SKM-1 treated with dmso at 0.1 percent for 144 hours (cell line): ENCODE measurements around the gene E2F7.

Experiments
- DNase-seq: peaks from one replicate; lab custom pipeline; 2025; ENCODE audit not compliant: unreplicated experiment; lab: John Stamatoyannopoulos, UW

E2F7 gene

DNA sequence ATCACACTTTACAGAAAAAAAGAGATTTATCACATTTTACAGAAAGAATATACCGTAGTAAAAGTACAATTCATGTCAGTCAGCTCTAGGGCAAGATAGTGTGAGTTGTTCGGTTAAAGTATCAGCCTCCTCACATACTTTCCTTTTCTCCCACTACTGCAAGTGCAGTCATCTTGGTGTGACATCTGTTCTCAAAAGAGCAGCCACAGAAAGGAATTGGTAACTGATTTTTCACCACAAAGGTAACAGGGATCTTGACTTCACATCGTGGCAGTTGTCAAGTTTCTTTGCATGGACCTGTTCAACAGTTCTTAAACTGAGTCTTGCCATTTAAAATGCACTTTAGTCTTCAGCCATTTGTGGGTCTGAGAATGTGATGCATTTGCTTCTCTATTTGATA is 5.0 kb upstream of the E2F7 start:
- no peak for DNase-seq

DNA sequence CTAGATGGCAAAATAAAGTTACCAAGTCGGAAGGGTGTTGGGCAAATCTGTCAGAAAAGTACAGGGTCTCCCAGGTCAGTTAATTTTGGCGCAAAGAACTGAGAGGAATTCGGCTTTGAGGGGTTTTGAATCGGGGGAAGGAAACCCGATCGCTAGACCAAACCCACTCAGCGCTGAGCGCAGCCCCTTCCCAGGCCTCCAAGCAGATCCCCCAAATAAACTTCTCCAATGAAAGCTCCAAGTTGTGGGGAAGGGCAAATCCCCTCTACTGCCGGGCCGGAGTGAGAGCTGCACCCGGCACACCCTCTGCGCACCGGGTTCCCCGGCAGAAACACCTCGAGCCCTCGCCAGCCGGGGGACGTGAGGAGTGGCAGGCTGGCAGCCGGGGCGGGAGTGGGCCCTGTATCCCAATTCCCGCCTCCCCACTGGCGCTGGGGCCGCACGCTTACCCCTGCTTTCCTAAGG is 441 bp downstream of the E2F7 start:
- DNase-seq, result no peak

DNA sequence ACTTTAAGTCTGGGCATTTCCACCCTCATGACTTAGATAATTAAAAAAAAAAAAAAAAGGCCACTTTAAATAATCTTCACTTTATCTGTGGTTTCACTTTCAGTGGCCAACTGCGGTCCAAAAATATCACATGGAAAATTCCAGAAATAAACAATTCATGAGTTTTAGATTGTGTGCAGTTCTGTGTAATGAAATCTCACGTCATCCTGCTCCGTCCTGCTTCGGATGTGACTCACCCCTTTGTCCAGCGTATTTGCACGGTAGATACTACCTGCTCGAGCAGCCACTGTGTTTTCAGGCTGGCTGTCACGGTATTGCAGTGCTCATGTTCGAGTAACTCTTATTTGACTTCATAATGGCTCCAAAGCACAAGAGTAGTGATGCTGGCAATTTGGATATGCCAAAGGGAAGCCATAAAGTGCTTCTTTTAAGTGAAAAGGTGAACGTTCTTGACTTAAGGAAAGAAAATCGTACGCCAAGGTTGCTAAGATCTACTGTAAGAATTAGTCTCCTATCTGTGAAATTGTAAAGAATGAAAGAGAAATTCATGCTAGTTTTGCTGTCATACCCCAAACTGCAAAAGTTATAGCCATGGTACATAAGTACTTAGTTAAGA is 2.4 kb downstream of the E2F7 start:
- no peak for DNase-seq

DNA sequence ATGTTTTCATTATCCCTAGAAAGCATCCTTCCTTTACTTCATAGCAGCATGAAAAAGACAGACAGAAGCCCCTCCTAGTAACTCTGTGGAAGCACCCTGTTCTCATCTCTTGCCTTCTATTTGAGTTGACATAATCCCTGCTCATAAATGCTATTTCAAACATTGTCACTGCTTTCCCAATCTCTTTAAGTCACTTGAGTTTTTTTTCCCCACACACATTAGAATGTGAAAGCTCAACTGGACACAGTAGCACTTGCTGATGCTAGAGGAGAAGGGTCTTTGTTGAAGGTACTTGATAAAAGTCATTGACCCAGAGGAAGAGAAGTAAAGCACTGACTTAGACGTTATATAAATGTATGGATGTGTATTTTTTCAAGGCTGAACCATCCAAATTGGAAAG is 3.0 kb downstream of the E2F7 start:
- DNase-seq, result no peak

DNA sequence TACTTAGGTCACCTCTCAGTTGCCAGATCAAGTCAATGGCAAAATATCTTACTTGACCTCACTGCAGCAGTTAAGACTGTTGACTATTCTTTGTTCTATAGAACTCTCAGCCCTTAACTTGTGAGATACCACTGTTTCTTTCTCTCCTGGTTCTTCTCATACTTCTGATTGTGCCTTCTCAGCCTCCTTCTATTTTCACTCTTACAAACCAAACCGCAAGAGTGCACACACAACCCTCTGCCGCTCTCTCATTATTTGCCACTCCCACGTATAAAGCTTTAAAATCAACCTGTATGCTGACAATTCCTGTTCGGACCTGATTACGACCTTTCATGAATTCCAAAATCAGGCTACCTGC is 4.5 kb downstream of the E2F7 start:
- no peak for DNase-seq

DNA sequence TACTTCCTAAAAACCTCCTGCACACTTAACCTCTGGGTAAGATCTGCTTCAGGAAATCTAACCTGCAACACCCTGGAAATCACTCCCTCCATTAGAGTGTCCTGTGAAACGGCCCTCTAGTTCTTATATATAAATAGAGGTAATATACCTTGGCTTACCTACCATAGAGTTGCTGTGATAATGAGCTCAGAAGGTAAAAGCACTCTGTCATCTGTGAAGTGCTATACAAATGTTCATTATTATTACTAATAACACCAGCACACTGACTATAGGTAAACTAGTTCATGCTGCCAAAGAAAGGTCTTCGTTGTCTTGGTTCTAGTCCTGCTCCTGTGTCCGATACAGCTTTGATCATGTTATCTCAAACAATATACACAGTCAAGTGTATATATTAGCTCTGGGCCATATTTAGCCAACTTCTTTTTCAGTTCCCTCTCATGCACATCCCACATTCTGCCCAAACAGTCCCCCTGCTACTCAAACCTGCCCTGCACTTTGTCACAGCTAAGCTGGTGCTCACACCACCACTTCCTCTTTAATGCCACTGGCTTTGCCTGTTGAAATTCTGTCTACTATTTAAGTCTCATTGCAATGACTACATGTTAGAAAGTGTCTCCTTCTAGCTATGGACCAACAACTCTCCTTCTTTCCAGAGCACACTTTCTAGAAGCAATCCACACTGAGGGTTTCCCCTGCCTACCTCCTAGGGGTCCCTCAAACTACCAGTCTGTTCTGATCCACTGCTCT is 5.1 kb downstream of the E2F7 start:
- peak; percentile 48 for DNase-seq

DNA sequence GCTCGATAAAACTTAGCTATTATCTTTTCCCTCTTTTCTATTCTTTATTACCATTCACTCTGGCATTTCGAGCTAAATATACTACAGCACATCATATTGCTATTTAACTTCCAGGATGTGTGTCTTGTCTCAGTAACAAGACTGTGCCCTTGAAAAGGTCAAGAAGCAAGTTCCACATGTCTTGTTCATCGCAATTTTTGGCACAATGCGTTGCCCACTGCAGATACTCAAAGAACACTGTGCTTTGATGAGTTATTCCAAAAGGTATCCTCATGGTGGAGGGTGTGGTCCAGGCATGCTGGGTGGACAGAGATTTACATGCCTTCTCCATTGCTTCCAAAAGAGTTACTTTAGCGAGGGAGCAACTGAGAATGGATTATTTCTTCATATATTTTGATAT is 6.6 kb downstream of the E2F7 start:
- no peak for DNase-seq

DNA sequence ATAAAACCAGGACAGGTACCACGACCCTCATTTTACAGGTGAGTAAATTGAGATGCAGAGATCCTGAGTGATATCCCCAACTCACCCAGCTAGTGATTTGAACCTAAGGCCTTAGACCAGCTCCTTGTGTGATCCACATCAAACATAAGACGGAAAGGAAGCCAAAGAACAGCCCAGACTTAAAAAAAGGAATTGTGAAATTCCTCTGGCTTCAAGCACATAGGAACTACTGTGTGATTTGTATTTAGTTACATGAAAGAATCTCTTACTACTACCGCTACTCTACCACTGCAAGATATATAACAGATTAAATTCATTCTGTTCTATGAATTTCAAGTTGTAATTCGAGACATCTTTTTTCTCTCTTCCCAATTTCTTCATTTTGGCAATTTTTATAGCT is 10.5 kb downstream of the E2F7 start:
- DNase-seq, result no peak

DNA sequence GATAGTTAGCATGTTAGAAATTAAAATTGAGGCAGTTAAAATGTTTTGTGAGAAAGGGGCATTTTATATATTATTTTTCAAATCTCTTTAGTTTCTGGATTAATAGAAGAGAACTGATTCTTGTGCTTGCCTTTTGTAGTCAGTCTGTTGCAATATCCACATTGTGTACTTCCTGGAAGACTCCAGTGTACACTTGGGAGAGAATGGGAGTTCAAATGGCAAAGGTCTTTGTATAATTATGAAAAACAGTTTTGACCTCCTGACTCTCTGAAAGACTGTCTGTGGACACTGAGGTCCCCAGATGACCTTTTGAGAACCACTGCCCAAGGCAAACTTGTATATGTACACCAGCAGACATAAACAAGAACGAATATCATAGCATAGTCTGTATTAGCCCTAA is 12.1 kb downstream of the E2F7 start:
- no peak for DNase-seq

DNA sequence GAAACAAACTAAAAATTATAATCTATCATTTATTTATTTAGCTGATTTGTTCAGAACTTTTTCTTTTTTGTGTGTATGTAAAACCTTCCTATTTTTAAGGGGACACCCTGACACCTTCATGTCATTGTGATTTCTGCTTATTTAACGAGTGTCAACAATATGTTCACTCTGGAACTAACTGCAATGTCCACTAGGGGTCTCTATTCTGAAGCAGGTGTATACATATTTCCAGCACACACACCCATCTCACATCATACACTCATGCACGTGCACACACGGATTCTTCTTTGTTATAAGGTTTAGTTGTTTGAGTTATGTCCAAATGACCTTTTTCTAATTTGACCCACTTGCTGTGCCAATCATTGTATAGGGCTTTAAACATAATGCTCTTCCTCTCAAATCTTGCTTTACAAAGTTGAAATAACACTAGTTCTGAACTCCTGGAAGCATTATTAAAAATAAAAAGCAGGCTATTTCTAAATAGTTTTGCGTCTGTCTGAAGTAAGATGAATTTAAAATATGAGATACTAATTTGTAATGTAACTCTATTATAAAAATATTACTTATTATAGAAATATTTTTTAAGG is 15.5 kb downstream of the E2F7 start:
- peak; percentile 22 for DNase-seq

DNA sequence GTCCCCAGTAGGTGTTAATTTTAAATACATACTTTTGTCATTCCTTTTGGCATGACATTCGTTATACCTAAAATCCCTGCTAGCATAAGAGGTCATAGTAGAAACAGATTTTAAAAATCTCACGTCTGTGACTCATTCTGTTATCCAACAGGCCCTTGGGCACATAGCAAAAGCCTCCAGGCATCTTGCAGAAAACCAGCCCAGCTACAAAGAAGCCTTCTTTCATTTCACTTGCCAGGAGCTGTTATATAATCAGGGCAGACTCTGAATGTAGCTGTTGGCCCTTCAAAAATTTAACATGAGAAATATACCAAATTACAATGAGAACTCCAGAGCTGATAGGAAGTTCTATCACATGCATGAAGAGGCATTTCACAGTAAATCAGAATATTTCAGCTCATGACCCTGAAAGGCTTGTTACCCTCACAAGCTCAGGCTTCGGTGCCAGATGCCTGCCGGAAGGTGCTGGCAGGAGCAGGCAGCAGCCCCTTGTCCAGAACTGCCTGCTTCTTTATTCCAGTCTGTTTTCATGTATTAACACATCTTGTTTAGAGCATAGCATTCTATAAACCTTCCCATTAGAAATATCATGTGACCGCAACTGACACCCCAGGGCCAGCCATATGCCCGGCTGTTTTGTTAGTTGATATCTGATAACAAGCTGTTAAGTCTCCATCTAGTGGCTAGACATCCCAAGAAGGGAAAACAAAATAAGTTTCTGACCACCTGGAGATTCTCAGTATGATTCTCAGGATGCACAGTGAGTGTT is 17.8 kb downstream of the E2F7 start:
- DNase-seq, result no peak

DNA sequence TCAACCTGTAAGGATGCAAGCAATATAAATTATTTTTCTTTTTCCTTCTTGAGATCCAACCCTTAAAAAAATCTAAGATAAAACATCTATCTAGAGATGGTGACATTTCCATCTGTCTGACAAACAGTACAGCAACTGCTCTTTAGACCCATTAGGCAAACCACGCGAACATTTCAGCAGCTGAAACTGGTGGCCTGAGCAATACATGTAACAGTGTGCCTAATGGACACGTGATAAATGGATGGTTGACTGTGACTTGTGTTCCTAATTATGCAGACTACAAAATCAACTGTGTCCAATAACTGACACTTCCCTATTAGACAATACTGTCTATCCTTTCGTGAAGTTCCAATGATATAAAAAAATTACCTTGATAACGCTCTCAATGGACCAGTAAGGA is 18.9 kb downstream of the E2F7 start:
- DNase-seq, result no peak

DNA sequence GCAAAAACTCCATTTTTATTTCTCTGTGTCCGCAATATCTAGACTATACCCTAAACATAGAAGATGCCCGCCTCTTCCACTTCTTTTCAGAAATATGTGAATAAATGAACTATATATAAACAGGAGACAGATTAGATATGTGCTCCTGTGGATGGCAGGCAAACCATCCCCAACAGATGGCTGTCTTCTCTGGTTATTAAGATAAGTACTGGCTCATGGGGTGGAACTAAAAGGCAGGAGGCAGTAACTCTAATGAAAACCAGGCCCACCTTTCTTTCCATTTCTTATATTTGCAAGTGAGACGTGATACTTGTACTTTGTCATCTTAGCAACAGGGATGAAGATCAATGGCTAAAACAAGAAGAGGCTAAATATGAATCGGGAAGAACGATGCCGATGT is 20.2 kb downstream of the E2F7 start:
- DNase-seq, result no peak

DNA sequence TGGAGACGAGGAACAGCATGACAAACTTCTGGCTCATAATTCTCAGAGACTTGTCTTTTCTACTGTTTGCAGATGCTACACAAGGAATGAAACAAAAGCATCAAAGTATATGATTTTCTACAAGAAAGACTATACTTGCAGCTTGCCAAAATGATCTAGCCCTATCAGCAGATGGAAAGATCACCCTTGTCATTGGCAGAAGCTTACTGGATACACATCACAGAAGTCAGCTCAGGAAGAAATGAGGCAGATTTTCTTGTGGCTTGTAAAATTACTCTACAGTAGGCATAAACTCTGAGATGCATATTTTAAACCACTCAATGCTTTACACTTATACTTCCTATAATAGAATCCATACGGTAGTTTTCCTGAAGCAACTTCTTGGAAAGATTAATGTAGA is 20.6 kb downstream of the E2F7 start:
- DNase-seq, result no peak

DNA sequence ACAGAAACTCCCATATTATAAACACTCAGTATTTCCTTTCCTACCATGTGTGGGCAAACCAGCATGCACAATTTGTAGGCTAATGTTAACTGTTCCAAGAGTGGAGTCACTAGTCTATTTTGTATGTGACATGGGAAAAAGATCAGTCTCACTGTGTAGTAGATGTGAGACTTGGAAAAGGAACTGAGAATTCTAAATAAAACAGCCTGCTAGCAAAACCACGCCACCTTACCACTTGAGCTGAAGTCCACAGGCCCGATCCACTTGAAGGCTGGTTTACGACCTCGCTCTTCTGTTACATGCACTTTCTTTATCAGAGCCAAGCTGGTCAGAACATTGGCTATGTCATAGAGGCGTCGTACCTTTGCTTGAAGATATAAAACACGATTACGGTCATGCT is 22.5 kb downstream of the E2F7 start:
- no peak for DNase-seq

DNA sequence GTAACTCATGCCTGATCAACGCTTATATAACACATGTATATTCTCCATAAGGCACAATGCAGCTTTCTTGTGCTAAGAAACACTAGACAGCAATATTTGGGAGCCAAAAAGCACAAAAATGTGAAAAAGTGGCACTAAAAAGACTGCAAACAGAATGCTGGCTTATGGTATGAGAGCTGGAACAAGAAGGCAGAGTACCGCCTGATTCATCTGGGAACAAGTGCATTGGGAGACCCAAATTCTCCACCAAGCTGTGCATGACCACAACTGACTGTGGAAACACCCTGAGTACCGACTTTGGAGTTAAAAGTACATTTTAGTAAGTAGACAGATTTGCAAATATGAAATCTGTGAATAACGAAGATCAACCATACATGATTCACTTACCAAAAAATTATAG is 25.1 kb downstream of the E2F7 start:
- no peak for DNase-seq

DNA sequence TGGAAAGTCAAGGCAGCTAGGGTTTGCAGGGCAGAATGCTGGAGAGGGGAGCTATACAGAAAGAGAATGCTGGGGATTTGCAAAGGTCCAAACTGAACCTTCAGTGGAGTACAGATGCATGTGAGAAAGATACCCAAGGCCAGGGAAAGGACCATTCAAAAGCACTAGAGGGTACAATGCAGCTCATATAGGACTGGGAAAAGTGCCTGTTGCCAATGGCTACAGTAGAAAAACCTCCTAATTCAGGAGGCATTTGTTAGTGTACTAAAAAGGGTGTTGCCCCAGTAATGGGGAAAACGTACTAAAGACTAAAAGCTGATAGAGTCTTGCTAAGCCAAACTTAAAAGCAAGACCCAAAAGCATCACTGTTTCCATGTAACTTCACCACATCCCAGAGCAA is 30.1 kb downstream of the E2F7 start:
- DNase-seq, result no peak

DNA sequence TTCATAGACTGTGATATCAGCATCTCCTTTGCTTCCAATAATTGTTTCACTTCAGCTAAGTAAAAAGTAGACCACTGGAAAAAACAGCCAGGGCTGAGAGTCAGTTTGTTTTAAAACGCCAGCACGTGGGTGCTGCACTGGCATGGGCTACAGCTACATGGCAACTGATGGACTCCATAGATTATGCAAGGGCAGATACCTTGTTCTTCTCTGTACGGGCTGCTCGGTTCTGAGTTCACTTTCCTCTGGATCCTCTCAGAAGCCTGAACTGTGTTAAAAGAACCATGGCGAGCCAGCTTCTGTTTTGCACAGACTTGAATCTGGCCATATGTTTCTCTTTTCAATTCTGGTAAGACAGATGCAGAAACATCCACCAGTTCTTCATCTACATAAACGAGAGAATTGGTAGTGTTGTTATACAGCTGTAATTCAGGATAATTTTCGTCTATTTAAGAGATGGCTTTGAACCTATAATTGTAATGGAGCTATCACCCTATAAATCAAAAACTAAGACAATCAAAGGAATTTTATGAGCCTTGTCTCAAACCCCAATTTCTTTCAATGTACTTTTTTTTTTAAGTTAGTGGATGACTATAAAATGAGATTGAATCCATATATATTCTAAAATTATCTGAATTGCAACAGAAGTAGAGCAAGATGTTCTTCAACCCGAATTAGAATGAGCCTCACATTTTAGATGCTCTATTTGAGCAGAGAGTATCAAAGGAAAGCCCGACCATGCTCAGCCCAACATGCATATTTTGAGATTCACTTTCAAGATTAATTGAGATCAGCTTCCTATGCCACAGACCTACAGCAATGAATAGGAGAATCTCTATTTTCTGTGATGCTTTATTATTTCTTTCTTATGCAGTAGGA is 31.5 kb downstream of the E2F7 start:
- DNase-seq, result no peak

DNA sequence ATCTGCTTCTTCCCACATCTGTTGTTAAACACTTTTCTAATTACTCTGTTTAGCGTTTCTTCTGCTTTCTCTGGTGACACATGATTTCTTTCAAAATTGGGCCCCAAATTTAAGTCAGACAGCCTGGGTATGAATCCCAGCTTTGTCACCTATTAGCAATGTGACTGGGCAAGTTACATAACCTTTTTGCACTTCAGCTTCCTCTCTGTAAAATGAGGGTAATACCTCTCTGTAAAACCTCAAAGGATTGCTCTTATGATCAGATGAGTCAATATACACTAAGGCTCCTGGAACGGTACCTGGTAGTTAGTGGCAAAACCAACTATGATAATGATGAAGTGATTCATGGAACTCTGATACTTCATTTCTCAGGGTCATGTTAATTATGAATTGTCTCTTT is 33.0 kb downstream of the E2F7 start:
- DNase-seq, result no peak

DNA sequence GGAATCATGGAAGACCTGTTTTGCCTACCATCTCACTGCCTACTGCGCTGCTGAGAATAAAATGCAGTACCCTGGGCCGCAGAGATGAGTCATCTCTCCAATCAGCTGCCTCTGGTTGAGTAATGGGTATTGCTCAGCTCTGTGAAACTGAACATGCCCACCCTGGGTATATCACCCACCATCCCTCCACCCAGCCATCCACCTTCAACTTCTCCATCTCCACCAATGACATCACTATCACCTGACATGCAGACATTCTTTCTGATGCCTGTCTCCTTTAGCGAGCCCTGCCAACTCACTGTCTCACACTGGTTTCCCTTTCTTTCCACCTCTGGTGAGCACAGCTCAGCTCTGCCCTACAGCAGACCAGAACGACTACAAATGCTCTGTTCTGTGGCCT is 33.6 kb downstream of the E2F7 start:
- no peak for DNase-seq

DNA sequence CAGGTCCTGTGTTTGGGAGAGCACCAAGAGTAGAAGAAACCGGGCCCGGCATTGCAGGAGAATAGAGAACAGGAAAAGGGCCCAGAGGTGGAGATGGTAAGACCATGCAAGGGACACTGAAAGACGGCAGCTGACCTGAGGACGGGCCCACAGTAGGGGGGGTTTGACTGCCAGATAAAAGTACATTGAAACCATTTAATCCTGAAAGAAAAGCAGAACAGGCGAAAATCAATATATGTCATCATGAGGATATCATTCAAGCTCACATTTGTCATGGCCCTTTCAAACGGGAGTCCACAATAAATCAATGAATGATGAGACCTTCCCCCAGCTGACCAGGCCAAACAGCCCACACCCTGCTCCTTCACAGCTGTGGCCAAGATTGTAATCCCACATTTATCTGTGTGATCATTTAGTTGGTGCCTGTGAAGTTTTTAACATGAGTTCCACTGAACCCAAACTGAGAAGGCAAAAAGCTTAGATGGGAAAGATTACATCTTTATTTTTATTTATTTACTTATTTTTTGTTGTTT is 39.5 kb downstream of the E2F7 start:
- no peak for DNase-seq
